Measurements from ENCODE around the gene FEZ2. TPM values are rescaled to one million over a fixed set of nuclear protein-coding genes. Genes with fewer than 3 reads are reported as not detected.

Gene FEZ2
- total RNA-seq, 2 donors from 2014 or later, result 37.5 to 49.8 TPM

DNA sequence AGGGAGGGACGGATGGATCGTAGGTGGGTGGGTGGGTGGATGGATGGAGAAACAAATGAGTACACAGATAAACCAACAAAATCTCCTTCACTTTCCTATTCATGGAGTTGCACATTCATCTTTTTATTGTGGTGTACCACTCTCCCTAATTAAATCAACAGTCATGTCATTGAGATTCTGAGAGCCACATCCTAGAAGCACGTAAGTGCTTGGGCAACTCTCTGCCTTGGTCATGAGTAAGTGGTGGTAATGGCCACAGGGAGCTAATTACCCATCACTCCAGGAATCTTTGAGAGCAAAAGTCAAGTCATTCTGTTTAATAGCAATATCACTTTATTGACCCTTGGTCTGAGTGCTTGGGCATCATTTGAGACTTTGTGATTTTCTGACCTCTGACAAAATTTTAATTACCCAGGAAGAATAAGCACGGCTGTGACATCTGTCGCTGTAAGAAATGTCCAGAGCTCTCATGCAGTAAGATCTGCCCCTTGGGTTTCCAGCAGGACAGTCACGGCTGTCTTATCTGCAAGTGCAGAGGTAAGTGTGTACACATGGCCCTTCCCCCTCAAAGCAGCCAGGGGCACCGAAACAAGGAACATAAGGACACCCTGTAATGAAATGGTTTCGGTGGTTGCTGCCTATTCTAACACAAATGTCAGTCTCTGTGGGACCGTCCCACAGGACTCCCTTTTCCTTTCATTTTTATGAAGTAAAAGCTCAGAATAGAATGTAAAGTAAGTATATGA, 85.9 kb downstream of the FEZ2 start:
- H3K27ac ChIP-seq, result no peak overlapping the region
- H3K4me1 ChIP-seq (replicated peaks), result no peaks in the 10 kb centered on the region
- peaks cover 0 to 5% of the 10 kb centered on the region in 2 donors for H3K36me3 ChIP-seq
- WGBS, result 89% methylated on average over 9 of the region's 9 CpGs
- TF ChIP-seq POLR2AphosphoS5 (IDR thresholded peaks at IDR 0.05) (no peak), POLR2A (IDR thresholded peaks at IDR 0.05) (no peak)
- TF ChIP-seq, protein P1, sequence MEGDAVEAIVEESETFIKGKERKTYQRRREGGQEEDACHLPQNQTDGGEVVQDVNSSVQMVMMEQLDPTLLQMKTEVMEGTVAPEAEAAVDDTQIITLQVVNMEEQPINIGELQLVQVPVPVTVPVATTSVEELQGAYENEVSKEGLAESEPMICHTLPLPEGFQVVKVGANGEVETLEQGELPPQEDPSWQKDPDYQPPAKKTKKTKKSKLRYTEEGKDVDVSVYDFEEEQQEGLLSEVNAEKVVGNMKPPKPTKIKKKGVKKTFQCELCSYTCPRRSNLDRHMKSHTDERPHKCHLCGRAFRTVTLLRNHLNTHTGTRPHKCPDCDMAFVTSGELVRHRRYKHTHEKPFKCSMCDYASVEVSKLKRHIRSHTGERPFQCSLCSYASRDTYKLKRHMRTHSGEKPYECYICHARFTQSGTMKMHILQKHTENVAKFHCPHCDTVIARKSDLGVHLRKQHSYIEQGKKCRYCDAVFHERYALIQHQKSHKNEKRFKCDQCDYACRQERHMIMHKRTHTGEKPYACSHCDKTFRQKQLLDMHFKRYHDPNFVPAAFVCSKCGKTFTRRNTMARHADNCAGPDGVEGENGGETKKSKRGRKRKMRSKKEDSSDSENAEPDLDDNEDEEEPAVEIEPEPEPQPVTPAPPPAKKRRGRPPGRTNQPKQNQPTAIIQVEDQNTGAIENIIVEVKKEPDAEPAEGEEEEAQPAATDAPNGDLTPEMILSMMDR (IDR thresholded peaks at IDR 0.05), result no peak
- intact Hi-C loops (cut with DNase I), result loop anchor here (10.0 kb wide), 1 partner anchor 153 kb away; no protein-coding TSS in a partner anchor
- no peaks in the 10 kb centered on the region for H3K27me3 ChIP-seq (replicated peaks; ENCODE audit: insufficient read depth)
- H3K9me3 ChIP-seq, result no peaks in the 10 kb centered on the region
- H3K4me3 ChIP-seq, result no peak overlapping the region
- DNase-seq (ENCODE audit: low spot score), result no peak

DNA sequence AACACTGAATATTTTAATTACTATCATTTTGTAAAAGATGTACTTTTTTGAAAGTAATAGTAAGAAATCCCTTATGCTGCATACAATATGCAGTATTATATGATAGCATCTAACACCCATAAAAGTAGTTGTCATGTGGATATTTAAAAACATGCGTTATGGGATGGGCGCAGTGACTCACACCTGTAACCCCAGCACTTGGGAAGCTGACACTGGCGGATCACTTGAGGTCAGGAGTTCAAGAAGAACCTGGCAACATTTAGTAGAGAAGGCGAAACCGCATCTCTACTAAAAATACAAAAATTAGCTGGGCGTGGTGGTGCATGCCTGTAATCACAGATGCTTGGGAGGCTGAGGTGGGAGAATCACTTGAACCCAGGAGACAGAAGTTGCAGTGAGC, 88.9 kb downstream of the FEZ2 start:
- Histone ChIP-seq H3K4me1 (replicated peaks) (no peaks in the 10 kb centered on the region), H3K4me3 (no peak overlapping the region), H3K36me3 (peaks cover 0 to 5% of the 10 kb centered on the region in 2 donors), H3K9me3 (no peaks in the 10 kb centered on the region), H3K27ac (no peak overlapping the region), H3K27me3 (replicated peaks; ENCODE audit: insufficient read depth) (no peaks in the 10 kb centered on the region)
- 91% methylated on average over 6 of the region's 6 CpGs for WGBS
- DNase-seq (ENCODE audit: low spot score), result no peak
- TF ChIP-seq, protein P1 (IDR thresholded peaks at IDR 0.05), result no peak
- TF ChIP-seq POLR2A (IDR thresholded peaks at IDR 0.05), result no peak
- no peak for TF ChIP-seq POLR2AphosphoS5 (IDR thresholded peaks at IDR 0.05)
- intact Hi-C loops (cut with DNase I), result loop anchor here (5.0 kb wide), 1 partner anchor 152 kb away; the partner anchor contains the start of gene CRIM1

DNA sequence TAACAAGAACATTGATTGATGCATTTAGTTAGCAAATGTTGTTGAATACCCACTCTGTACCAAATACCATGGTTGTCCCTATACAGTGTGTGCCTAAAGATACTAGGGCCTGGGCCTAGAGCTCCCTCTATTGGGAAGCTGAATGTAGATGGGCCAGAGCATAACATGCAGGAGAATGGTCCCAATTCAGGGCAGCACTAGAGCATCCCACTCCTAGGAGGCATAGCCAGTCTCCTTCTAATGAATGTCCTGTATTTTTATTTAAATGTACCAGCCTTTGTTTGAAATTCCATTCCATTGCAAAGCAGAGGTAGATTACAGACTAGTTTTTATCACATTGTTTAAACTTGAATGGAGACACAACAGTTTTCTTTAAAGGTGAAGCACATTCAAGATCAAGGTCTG, 90.6 kb downstream of the FEZ2 start:
- Histone ChIP-seq H3K27ac (no peak overlapping the region), H3K4me1 (replicated peaks) (no peaks in the 10 kb centered on the region), H3K36me3 (no peaks in the 10 kb centered on the region), H3K27me3 (replicated peaks; ENCODE audit: insufficient read depth) (no peaks in the 10 kb centered on the region), H3K9me3 (no peaks in the 10 kb centered on the region), H3K4me3 (no peak overlapping the region)
- DNase-seq (ENCODE audit: low spot score), result peak; percentile 35
- intact Hi-C loops (cut with DNase I), result loop anchor here (5.0 kb wide), 1 partner anchor 150 kb away; the partner anchor contains the start of gene CRIM1
- TF ChIP-seq POLR2AphosphoS5 (IDR thresholded peaks at IDR 0.05), result peak; percentile 26
- TF ChIP-seq, protein P1 (IDR thresholded peaks at IDR 0.05), result peak; percentile 14 to 64 (median 54)
- no peak for TF ChIP-seq POLR2A (IDR thresholded peaks at IDR 0.05)

Other genes with a start within 250 kb of the FEZ2 start
- gene CRIM1, start 242.4 kb downstream of the FEZ2 start, total RNA-seq, result 100 to 1,000 TPM in 1 of 2 donors, 10 to 100 TPM in 1; 55.2 to 101 TPM
- gene VIT, start 98.5 kb upstream of the FEZ2 start, total RNA-seq, result 10 to 100 TPM in 1 of 2 donors, 1 to 10 TPM in 1; 2.0 to 10.7 TPM